GM08714 (cell line): ENCODE measurements around the gene ATP12A.

Experiments
- H3K4me3 ChIP-seq: fragments of 200-500 bp; sonication (Bioruptor generic); 2 replicates; pipeline ENCODE4 v1.5.1; 2014; ENCODE audit warnings: mild to moderate bottlenecking, low read length, inconsistent platforms
- ZNF274 ChIP-seq: IDR thresholded peaks from 2 replicates; pipeline ENCODE4 v1.6.1; 2012; ENCODE audit warnings: mild to moderate bottlenecking, low read depth, low read length

The ATP12A gene

GRCh38 chr13:24691381-24691780 lies 11.2 kb downstream of the ATP12A start:
- TF ChIP-seq ZNF274: no peak
- no peak overlapping the region for H3K4me3 ChIP-seq

- TF ChIP-seq ZNF274: no peak
- no peak overlapping the region for H3K4me3 ChIP-seq
Measured at GRCh38 chr13:24692561-24692960, 12.4 kb downstream of the ATP12A start.

DNA sequence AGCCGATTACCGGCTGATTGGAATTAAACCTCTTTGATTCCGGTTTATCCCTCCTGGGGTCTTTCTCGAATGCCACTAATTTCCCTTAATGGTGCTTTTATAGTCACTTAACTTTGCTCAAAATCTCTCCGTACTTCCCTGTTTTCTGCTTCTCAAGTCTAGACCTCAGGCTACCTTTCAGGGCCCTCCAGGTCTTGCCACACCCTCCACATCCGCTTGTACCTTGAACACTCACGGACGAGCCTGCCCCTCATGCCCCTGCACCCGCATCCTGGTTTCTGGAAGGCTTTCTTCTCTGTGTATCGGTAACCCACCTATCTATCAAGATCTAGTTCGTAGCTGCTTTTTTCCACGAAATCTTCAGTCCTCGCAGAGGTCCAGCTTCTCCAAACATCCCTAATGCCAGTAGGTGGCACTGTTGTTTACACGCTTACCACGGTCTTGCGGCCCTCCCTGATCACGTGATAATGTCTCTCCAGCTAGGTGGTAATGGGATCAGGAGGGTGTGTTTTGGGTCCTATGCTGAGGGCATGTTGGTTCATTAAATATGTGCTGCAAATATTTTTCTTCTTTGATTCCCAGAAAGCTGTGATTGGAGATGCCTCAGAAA lies 13.8 kb downstream of the ATP12A start:
- no peak for TF ChIP-seq ZNF274
- no peak overlapping the region for H3K4me3 ChIP-seq

DNA sequence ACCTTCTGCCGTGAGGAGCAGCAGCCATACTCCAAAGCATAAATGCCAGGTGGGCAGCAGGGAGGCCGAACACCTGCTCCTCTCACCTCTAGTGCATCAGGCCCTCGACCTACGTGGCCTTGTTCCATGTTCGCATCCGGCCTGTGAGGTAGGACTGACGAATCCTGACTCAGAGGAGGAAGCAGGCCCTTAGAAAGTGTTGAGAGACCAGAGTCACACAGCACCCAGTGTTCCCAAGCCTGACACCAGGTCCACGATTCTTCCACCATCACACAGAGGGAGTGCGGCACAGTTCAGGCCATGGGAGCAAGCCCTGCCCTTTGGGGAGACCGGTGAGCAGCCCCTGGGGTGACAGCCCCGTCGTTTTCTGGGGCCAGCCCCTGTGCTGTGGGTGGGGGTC lies 14.7 kb downstream of the ATP12A start:
- no peak overlapping the region for H3K4me3 ChIP-seq
- TF ChIP-seq ZNF274: no peak

DNA sequence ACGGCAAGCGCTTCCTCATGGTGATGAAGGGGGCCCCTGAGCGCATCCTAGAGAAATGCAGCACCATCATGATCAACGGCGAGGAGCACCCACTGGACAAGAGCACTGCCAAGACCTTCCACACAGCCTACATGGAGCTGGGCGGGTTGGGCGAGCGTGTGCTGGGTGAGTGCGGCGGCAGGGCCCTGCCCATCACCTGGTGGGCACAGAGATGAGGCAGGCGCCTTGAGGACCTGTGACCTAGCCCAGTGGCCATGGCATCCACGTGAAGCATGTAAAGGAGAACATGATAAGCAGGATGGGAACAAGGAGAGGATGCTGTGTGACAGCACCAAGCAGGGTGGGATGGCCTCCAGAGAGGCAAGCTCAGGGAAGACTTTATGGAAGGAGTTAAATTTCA lies 18.5 kb downstream of the ATP12A start:
- no peak overlapping the region for H3K4me3 ChIP-seq
- TF ChIP-seq ZNF274: no peak

DNA sequence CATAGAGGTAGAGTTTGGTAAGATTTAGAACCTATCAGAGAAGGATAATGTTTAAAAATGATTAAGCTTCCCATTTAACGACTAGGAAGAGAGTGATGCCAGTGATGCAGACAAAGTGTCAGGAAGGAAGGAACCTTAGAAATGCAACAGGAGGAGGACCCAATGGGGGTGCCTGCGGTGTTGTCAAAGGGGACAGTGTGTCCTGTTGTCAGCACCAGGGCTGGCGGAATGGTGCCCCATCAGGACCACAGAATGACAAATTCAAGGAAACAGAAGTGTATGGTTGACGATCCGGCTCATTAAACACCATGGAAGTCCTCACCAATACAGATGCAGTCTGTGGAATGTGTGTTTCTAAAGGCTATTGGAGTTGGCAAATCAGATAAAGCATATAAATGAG lies 19.3 kb downstream of the ATP12A start:
- no peak overlapping the region for H3K4me3 ChIP-seq
- TF ChIP-seq ZNF274: no peak

DNA sequence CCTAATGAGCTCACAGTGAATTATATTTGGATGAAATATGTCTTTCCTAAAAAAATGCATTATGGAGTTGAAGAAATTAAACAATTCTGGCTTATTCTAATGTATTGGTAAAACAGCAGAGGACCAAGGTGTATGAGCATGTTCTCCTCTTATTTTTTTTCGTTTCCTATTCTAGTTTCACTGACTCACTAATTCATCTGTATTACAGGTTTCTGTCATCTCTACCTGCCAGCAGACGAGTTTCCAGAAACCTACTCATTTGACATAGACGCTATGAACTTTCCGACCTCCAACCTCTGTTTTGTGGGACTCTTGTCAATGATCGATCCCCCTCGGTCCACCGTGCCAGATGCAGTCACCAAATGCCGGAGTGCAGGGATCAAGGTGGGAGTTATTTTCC lies 20.3 kb downstream of the ATP12A start:
- no peak overlapping the region for H3K4me3 ChIP-seq
- TF ChIP-seq ZNF274: no peak

GRCh38 chr13:24706886-24707585 lies 26.8 kb downstream of the ATP12A start:
- H3K4me3 ChIP-seq: no peak overlapping the region
- no peak for TF ChIP-seq ZNF274

DNA sequence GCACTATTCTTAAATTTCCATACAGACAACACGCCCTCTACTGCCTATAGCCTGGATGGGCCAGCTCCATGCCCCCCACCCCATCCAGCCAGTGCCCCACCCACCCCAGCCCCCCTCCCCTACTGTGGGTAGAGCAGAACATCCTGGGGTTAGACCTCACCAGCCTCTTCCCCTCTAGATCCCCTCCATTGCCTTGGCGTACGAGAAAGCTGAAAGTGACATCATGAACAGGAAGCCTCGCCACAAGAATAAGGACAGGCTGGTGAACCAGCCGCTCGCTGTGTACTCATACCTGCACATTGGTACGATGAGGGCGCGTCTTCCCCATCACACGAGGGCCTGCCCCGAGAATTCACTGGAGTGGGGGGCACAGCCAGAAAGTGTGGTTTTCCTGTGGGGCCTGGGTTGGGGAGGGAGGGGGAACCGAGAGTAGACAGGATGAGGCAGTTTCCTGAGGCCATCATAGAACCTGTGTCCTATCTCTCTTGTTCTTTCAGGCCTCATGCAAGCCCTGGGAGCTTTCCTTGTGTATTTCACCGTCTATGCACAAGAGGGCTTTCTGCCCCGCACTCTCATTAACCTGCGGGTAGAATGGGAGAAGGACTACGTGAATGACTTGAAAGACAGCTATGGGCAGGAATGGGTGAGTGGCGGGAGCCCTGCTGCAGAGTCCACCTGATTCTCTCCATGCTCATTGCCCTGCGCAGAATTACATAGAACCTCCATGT lies 29.1 kb downstream of the ATP12A start:
- no peak overlapping the region for H3K4me3 ChIP-seq
- TF ChIP-seq ZNF274: no peak

DNA sequence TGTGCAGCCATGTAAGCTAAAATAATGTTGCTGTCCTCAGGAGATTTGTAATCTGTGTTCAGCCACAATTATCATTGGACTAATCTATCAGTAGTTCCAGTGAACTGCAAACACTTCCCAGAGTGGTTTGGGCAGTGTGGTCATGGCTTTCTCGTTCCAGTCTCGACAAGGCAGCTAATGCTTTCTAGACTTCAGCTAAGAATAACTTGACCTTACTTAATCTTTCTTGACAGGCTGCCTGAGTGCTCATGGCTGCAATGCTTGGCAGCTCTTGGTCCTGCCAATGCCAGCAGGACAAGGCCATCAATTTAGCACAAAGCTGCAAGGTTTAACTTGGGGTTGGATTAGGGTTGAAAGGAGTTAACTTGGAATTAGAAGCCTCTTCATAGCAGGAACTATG lies 32.8 kb downstream of the ATP12A start:
- TF ChIP-seq ZNF274: no peak
- H3K4me3 ChIP-seq: no peak overlapping the region

- H3K4me3 ChIP-seq: no peak overlapping the region
- no peak for TF ChIP-seq ZNF274
Measured at GRCh38 chr13:24716011-24716410, 35.8 kb downstream of the ATP12A start.

DNA sequence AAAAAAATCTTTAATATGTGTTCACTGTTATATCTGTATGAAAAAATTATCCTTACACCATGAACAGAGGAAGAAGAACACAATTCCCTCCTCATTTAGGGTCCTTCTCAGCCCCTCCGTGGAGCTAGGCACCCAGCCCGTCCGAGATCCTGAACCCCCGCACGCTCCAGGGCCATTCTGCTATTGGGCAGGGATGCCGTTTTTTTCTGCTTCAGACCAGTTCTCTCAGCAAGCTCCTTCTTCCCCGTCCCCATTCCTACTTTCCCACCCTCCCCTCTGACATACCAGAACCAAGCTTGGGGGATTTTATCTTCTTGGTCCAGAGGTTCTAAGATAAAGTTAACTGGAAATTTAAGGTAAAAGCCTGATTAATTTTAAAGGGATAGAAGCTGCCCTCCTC lies 36.2 kb downstream of the ATP12A start:
- H3K4me3 ChIP-seq: no peak overlapping the region
- no peak for TF ChIP-seq ZNF274

- TF ChIP-seq ZNF274: no peak
- no peak overlapping the region for H3K4me3 ChIP-seq
Measured at GRCh38 chr13:24717217-24717616, 37.0 kb downstream of the ATP12A start.

- H3K4me3 ChIP-seq: no peak overlapping the region
- TF ChIP-seq ZNF274: no peak
Measured at GRCh38 chr13:24718192-24718965, 38.2 kb downstream of the ATP12A start.
